ENCODE measurements around the gene GRAMD2A. TPM values are rescaled to one million over a fixed set of nuclear protein-coding genes. Genes with fewer than 3 reads are reported as not detected.

The GRAMD2A gene
- total RNA-seq, 4 donors from 2014 or later = 0.65 TPM; not detected in 3

- TF ChIP-seq CTCF (IDR thresholded peaks at IDR 0.05; ENCODE audit: low read depth) = no peak
Measured at GRCh38 chr15:72236381-72237003, 38.9 kb upstream of the GRAMD2A start.

GRCh38 chr15:72235298-72235697 lies 37.7 kb upstream of the GRAMD2A start:
- TF ChIP-seq CTCF (IDR thresholded peaks at IDR 0.05; ENCODE audit: low read depth) = no peak

- no peak for TF ChIP-seq CTCF (IDR thresholded peaks at IDR 0.05; ENCODE audit: low read depth)
Measured at GRCh38 chr15:72233769-72234168, 36.2 kb upstream of the GRAMD2A start.

- no peak for TF ChIP-seq CTCF (IDR thresholded peaks at IDR 0.05; ENCODE audit: low read depth)
Measured at GRCh38 chr15:72231833-72232478, 34.4 kb upstream of the GRAMD2A start.

GRCh38 chr15:72231066-72231832 lies 33.7 kb upstream of the GRAMD2A start, which contains the start of gene PKM:
TSS of gene PKM (minus strand) at chr15:72231190. CDS start at chr15:72219097, 12,093 bp downstream.
- TF ChIP-seq CTCF (IDR thresholded peaks at IDR 0.05; ENCODE audit: low read depth) = no peak

- TF ChIP-seq CTCF (IDR thresholded peaks at IDR 0.05; ENCODE audit: low read depth) = no peak
Measured at GRCh38 chr15:72230197-72231065, 32.8 kb upstream of the GRAMD2A start.
